Activated T-helper 9 cell treated with anti-CD3 and anti-CD28 coated beads, Interleukin-2, amount 50 U/mL, for 16 hours (primary cell): ENCODE data around the gene ARFIP1.

ENCODE experiments used
- DNase-seq: peaks from one replicate; pipeline ENCODE4 v3.0.0-alpha.2; 2020; ENCODE audit warnings: low read depth

Gene ARFIP1

GRCh38 chr4:152940461-152940860 lies 160.7 kb downstream of the ARFIP1 start:
- no peak for DNase-seq

GRCh38 chr4:152941411-152941810 lies 161.7 kb downstream of the ARFIP1 start:
- DNase-seq = no peak

GRCh38 chr4:152942346-152942745 lies 162.6 kb downstream of the ARFIP1 start:
- DNase-seq = no peak

- no peak for DNase-seq
Measured at GRCh38 chr4:152943672-152944071, 163.9 kb downstream of the ARFIP1 start.

DNA sequence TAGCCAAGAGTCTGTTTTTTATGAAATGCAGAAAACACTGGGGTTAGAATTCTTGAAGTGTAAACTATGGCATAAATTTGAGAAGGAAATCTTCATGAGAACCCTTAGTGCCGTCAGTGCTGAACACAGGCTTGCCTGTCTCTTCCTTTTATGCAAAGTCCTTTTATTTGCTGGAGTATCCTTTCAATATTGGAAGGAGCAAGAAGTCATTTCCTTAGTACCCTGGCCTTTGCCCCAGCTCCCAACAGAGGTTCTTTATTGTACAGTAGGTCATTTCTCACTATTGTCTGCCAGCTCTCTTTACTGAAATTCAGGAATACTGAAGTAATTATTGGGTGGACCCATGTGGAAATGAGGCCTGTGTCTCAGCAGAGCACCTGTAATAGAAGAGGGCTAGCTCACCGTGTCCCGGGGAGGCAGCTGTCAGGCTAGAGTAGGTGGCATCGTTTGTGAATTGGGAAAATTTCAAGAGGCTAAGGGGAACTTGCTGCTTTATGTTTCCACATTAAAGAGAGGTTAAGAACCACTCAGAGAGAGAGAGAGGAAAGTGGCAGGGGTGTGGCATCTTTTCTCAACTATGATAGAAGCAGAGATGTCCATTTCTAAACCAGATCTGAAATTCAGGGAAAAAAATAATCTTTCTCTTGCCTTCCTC lies 165.0 kb downstream of the ARFIP1 start:
- DNase-seq = no peak

DNA sequence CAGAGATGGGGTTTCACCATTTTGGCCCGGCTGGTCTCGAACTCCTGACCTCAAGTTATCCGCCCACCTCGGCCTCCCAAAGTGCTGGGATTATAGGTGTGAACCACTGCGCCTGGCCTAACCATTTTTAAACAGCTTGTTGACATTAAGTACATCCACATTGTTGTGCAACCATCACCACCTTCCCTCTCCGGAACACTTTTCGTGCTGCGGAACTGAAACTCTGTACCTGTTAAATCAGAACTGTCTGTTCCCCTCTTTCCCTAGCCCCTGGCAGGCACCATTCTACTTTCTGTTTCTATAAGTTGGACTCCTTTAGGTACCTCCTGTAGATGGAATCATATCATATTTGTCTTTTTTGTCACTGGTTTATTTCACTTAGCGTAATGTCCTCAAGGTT lies 165.9 kb downstream of the ARFIP1 start:
- DNase-seq = no peak

DNA sequence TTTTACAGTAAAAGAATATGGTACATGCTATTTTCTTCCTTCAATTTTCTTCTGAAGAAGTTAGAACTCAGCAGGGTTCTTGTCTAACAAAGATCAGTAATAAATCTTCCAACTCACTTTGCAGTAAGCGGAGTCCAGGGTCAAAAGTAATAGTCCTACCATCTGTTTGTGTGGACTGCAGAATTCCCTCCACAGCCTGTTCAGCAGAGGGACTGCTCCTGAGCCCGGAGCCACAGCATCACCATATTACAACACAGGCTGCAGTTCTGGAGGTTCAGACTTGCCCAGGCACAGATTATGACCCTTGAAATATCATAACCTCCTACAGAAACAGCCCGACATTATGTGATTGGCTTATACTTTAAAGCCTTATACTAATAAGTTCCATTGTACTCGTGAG lies 166.7 kb downstream of the ARFIP1 start:
- DNase-seq = no peak

DNA sequence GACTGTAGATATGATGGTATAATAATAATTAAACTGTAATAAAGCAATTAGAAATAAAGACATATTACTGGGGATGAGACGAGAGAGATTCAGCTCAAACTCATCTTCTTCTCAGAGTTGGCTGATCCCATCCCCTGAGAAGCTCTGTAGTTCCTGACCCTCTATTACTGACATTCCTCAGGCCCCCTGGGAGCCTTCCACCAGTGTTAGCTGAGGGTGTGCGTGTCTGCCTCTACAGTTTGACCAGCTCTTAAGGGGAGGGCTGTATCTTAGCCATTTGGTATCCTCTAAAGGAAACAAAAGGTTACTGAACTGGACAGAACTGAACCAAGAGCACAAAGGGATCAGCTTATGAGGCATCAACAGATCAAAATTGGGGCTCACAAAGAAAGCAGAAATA lies 167.6 kb downstream of the ARFIP1 start:
- DNase-seq = no peak

- no peak for DNase-seq
Measured at GRCh38 chr4:152949930-152950329, 170.2 kb downstream of the ARFIP1 start.

GRCh38 chr4:152950402-152951274 lies 170.9 kb downstream of the ARFIP1 start:
- DNase-seq = no peak

DNA sequence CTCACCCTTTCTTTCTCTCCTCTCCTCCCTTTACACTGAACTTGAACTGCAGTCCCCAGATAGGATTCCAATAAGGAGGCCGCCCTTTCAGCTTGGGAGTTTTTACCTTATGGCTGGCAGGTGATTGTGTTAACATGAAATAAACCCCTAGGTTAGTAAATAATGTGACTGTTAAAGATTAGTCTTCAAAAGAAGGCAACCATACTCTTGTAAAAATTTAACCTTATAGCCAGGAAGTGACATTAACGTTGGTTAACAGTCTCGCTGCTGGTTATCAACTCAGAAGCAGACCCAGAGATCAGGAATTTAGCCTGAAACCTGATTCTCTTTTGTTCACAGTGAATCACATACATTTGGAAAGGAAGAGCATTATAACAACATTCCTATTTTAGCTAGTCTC lies 171.6 kb downstream of the ARFIP1 start:
- no peak for DNase-seq

DNA sequence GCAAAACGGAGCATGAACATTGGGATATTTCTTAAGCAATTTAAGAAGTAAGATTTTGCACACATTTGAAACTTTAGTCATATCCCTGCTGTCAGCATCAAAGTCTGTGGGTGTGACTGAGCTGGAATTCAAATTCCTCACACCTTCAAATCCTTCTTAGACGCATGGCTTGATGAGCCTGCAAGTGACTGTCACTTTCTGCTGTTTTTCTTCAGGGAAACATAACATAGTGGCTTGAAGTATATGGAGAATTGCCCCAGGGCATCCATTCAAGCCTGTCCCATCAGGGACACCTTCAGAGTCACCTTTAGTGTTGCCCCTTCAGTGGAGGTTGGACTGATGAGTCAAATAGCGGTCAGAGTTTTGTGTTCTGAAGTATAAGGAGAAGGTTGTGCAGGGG lies 173.8 kb downstream of the ARFIP1 start:
- no peak for DNase-seq

DNA sequence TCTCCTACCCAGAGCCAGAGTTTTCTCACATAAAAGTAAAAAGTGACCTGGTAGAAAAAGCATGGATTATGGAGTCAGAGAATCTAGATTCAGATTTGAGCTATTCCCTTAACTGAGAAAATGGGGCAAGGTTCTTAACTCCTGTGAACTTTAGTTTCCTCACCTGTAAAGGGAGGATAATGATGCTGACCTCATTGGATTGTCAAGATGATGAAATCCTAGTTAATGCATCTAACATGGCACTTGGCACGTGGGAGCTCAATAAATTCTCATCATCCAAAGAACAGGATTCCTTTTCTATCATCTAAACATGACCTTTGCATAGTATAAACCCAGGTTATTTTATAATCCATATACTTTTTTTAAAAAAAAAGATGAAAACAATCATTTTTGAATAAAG lies 175.0 kb downstream of the ARFIP1 start:
- DNase-seq = no peak

DNA sequence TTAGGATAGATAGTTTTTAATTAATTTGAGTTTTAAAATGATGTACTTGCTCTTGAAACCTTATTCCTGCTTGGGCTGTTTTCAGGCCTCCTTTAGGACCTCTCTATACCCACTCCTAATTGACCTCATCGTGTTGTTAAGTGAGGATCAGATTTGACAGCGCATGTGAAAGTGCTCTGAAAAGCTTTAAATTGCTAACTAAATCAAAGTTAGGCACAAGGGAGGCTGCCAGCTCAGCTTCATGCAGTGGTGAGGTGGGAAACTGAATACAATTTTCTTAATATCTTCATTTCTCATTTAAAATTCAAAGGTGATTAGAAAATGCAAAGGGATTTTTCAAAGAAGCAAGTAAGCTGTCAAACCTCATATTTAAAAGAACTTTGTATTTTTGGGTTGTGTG lies 176.4 kb downstream of the ARFIP1 start:
- no peak for DNase-seq

GRCh38 chr4:152956650-152957436 lies 177.1 kb downstream of the ARFIP1 start:
- DNase-seq = no peak

GRCh38 chr4:152957437-152958171 lies 177.8 kb downstream of the ARFIP1 start:
- no peak for DNase-seq

DNA sequence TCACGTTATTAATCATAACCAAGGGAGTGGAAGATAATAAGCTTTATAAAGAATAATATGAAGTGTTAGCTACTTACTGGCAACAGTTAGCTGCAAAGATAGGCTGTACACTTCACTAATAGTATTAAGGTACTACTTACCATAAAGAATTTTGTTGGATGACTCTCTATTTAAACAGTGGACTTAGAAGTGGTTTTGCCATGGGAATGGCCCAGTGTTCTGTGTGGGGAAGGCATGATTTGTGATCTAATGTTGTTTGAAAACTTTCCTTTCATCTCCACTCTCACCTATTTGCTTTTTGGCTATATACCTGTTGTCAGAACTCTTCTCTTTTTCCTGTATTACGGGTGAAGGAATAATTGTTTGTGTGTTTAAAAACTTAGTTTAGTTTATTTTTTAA lies 179.3 kb downstream of the ARFIP1 start:
- DNase-seq = no peak

DNA sequence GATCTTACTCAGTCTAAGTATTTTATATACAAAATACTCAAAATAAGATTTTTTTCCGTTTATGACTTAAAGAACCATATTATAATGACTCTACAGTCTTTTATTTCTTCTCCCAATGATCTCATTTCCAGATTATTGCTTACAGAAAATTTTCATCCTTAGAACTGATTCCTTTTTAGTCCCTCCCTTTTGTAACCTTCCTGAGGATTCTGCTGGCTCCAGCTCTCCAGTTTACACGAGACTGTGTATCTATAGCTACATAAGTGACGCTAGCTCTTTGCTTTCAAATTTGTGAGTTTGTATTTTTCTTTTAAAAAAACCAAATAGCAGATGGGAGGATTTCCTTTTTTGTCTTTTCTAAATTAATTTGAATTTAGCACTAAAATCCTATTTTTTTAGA lies 180.3 kb downstream of the ARFIP1 start:
- DNase-seq = no peak

GRCh38 chr4:152961014-152961772 lies 181.4 kb downstream of the ARFIP1 start:
- DNase-seq = no peak

DNA sequence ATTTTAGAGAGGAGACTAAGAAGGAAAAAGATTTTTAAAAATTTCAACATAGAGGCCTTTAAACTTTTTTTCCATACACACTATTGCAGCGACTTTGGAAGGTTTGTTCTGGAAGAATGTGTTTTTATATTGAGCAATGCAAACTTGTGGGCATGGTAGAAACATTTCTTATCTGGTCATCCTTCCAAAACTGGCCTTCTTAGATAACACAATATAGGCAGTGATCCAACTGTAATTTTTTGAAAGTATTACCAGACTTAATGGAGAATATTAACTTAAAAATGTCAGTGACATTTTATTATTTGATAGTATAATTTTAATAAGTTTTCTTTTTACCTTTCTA lies 182.0 kb downstream of the ARFIP1 start:
- no peak for DNase-seq
